Uterus (tissue), 4 donors: ENCODE measurements around the gene RAB19. TPM values are rescaled to one million over a fixed set of nuclear protein-coding genes. Genes with fewer than 3 reads are reported as not detected.

Source experiments
- DNase-seq, 2 donors: peaks; one replicate each; pipeline ENCODE4 v3.0.0-alpha.2; 2019 to 2020
- H3K27ac ChIP-seq, 2 donors: fragments of 200-600 bp; sonication (generic); 1 replicate in 1 of 2; 2 replicates in 1 of 2; pipeline ENCODE4 v1.5.1; 2016 to 2018
- H3K27me3 ChIP-seq, 2 donors: fragments of 200-600 bp; sonication (generic); one replicate each; pipeline ENCODE4 v1.5.1; 2018 to 2019; ENCODE audit warnings: control low read depth in 1 of 2
- H3K36me3 ChIP-seq, 2 donors: fragments of 200-600 bp; sonication (generic); one replicate each; pipeline ENCODE4 v1.5.1; 2019; ENCODE audit warnings: control low read depth in 1 of 2
- H3K4me1 ChIP-seq, 2 donors: fragments of 200-600 bp; sonication (generic); one replicate each; pipeline ENCODE4 v1.5.1; 2018 to 2019; ENCODE audit warnings: control low read depth in 1 of 2
- H3K4me3 ChIP-seq, 2 donors: fragments of 200-600 bp; sonication (generic); 1 replicate in 1 of 2; 2 replicates in 1 of 2; pipeline ENCODE4 v1.5.1; 2018 to 2019; ENCODE audit warnings: mild to moderate bottlenecking in 1 of 2
- H3K9me3 ChIP-seq, 2 donors: fragments of 200-600 bp; sonication (generic); one replicate each; pipeline ENCODE4 v1.5.1; 2019; ENCODE audit warnings: control low read depth in 1 of 2
- POLR2A ChIP-seq, 2 donors: fragments of 450-650 bp; IDR thresholded peaks; one replicate each; pipeline ENCODE4 v1.6.1; 2016; ENCODE audit warnings: antibody characterized with exemption in 2 of 2, mild to moderate bottlenecking in 1 of 2, moderate library complexity in 1 of 2
- intact Hi-C: fragments of 100-400 bp; cut with DNase I; formaldehyde crosslinking; loops from one replicate; pipeline ENCODE4 v1.15.1; 2023; ENCODE audit warnings: low total_unique reads
- total RNA-seq, 4 donors: library from RNA; depleted of rRNA in 3 of 4; stranded (reverse); fragments of >200 nt in 3 of 4; gene quantifications; one replicate each; pipeline versions ENCODE4 v1.1.0 to v1.2.4, GENCODE V29; 2014 to 2023
- TF ChIP-seq, protein P1 (sequence below), 4 experiments: fragments of 200-600 bp in 2 of 4; fragments of 450-650 bp in 2 of 4; sonication (generic) in 2 of 4; IDR thresholded peaks; one replicate each; pipeline ENCODE4 v1.5.1; 2016 to 2019; ENCODE audit warnings: antibody characterized with exemption in 4 of 4, mild to moderate bottlenecking in 2 of 4, moderate library complexity in 1 of 4
- donor health status: DM: yes; HTN: yes; CAD: no.

Gene RAB19
- total RNA-seq, 4 donors from 2014 or later, result not detected

DNA sequence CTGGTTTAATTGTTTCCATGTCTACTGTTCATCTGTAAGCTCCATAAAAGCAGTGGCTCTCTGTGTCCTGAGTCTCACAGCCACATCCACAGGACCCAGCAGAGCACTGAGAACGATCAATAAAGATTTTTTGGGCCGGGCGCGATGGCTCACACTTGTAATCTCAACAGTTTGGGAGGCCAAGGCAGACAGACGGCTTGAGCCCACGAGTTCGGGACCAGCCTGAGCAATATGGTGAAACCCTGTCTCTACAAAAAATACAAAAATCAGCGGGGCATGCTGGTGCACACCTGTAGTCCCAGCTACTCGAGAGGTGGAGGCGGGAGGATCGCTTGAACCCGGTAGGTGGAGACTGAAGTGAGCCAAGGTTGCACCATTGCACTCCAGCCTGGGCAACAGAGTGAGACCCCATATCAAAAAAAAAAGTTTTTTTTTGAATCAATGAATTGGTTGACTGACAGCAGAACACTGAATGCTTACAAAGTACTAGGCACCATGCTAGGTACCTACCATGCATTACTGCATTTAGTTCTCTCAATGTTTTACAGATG lies 10.0 kb upstream of the RAB19 start:
- H3K27ac ChIP-seq, result no peak overlapping the region
- H3K27me3 ChIP-seq, result no peaks in the 10 kb centered on the region
- no peak for DNase-seq
- TF ChIP-seq, protein P1, sequence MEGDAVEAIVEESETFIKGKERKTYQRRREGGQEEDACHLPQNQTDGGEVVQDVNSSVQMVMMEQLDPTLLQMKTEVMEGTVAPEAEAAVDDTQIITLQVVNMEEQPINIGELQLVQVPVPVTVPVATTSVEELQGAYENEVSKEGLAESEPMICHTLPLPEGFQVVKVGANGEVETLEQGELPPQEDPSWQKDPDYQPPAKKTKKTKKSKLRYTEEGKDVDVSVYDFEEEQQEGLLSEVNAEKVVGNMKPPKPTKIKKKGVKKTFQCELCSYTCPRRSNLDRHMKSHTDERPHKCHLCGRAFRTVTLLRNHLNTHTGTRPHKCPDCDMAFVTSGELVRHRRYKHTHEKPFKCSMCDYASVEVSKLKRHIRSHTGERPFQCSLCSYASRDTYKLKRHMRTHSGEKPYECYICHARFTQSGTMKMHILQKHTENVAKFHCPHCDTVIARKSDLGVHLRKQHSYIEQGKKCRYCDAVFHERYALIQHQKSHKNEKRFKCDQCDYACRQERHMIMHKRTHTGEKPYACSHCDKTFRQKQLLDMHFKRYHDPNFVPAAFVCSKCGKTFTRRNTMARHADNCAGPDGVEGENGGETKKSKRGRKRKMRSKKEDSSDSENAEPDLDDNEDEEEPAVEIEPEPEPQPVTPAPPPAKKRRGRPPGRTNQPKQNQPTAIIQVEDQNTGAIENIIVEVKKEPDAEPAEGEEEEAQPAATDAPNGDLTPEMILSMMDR (IDR thresholded peaks at IDR 0.05), result no peak
- no peak for TF ChIP-seq POLR2A (IDR thresholded peaks at IDR 0.05)
- no peaks in the 10 kb centered on the region for H3K36me3 ChIP-seq
- H3K4me3 ChIP-seq, result no peak overlapping the region
- no peaks in the 10 kb centered on the region for H3K9me3 ChIP-seq
- intact Hi-C loops, result no loop called here
- H3K4me1 ChIP-seq, result peaks cover 0 to 3% of the 10 kb centered on the region in 2 donors

DNA sequence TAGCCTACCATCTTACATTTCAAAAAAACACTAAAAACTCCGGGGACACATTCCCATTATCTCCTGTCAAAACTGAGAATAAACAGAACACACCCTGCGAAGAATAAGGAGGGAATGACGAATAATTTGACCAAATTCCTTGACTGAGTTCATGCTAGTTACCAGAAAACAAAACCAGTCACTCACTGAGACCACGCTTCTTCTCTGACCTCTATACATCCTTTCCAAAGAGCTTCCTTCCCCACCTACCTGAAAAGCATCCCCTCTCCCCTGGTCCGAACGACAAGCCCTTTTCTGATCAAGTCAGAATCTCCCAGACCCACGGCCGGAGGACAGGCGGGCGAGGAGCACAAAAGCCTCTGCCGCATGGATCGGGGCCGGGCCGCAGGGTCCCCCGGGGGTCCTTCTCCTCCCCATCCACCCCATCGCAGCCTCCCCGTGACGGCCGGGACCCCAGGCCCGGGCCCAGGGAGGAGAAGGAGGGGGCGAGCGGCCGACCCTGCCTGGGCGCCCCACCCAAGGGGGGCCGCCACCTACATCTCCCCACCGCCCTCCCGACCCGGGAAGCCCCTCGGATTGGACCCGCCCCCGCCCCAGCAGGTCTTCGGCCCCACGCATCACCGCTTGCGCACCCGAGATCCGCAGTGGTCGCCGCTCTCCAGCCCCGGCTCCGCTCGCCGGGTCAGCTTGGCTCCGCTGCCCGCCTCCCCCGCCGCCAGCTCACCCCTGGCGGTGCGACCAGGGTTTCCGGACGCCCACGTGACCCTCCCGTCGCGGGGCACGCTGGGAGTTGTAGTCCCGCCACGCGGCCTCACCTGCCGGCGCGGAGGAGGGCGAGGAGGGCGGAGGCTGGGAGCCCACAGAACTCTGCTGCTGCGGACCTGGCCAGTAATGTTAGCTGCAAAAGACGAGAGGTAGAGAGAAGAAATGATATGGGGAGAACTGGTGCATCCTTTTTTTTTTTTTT lies 5.8 kb upstream of the RAB19 start, which contains the start of gene SLC37A3:
Gene SLC37A3 (minus strand): TSS at position 747 of the 967 bp plus-strand sequence. CDS start 16,004 bp downstream, outside the sequence.
- Histone ChIP-seq H3K27ac (peak within 1 kb of the TSS; percentile 94 to 96), H3K27me3 (no peaks in the 10 kb centered on the region), H3K4me1 (peaks cover 0 to 3% of the 10 kb centered on the region in 2 donors), H3K36me3 (no peaks in the 10 kb centered on the region), H3K9me3 (no peaks in the 10 kb centered on the region), H3K4me3 (peak within 1 kb of the TSS; percentile 84 to 97)
- DNase-seq, result peak; percentile 85 to 88
- TF ChIP-seq, protein P1 (IDR thresholded peaks at IDR 0.05), result peak in 3 of 4 experiments; percentile 21 to 60 (median 47)
- peak; percentile 64 to 91 for TF ChIP-seq POLR2A (IDR thresholded peaks at IDR 0.05)
- intact Hi-C loops, result no loop called here

- peaks cover 0 to 3% of the 10 kb centered on the region in 2 donors for H3K4me1 ChIP-seq
- no peaks in the 10 kb centered on the region for H3K27me3 ChIP-seq
- H3K9me3 ChIP-seq, result no peaks in the 10 kb centered on the region
- intact Hi-C loops, result no loop called here
- no peak overlapping the region for H3K4me3 ChIP-seq
- TF ChIP-seq, protein P1 (IDR thresholded peaks at IDR 0.05), result no peak
- TF ChIP-seq POLR2A (IDR thresholded peaks at IDR 0.05), result no peak
- no peaks in the 10 kb centered on the region for H3K36me3 ChIP-seq
- no peak for DNase-seq
- H3K27ac ChIP-seq, result no peak overlapping the region
Observed at GRCh38 chr7:140398821-140399220, 5.0 kb upstream of the RAB19 start.

- no peak for DNase-seq
- Histone ChIP-seq H3K9me3 (no peaks in the 10 kb centered on the region), H3K4me1 (peaks cover 0 to 3% of the 10 kb centered on the region in 2 donors), H3K36me3 (no peaks in the 10 kb centered on the region), H3K4me3 (no peak overlapping the region), H3K27me3 (no peaks in the 10 kb centered on the region), H3K27ac (no peak overlapping the region)
- intact Hi-C loops, result no loop called here
- TF ChIP-seq, protein P1 (IDR thresholded peaks at IDR 0.05), result no peak
- TF ChIP-seq POLR2A (IDR thresholded peaks at IDR 0.05), result no peak
Observed at GRCh38 chr7:140400381-140400780, 3.5 kb upstream of the RAB19 start.
